ENCODE measurements around the gene LAMA3.
"Not testable (repeated sequence)": the region's sequence is repeated elsewhere in the genome, so short reads cannot be mapped to it uniquely, and the experiment has no call there.

Gene LAMA3

GRCh38 chr18:23732439-23732838 lies 43.2 kb downstream of the LAMA3 start:
- DNase-seq = no peak

- DNase-seq = not testable (repeated sequence)
These were observed 44.0 kb downstream of the LAMA3 start for GRCh38 chr18:23733265-23733664.

DNA sequence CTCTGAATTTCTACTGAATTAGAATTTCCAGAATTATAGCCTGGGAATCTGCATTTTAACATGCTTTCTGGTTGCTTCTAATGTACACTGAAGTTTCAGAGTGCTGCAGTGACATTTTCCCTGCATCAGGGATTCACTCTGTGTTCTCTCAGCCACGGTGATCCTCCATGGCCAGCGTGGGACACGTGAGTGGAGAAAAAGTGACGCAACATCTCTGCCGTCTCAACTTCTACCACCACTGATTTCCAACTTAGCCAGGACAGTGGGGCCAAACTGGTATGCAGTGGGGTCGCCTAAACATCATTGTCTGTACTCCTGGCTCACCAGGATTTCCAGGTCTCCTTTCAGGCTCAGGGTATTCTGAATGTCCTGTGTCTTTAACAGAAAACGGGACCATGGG lies 44.6 kb downstream of the LAMA3 start:
- no peak for DNase-seq

DNA sequence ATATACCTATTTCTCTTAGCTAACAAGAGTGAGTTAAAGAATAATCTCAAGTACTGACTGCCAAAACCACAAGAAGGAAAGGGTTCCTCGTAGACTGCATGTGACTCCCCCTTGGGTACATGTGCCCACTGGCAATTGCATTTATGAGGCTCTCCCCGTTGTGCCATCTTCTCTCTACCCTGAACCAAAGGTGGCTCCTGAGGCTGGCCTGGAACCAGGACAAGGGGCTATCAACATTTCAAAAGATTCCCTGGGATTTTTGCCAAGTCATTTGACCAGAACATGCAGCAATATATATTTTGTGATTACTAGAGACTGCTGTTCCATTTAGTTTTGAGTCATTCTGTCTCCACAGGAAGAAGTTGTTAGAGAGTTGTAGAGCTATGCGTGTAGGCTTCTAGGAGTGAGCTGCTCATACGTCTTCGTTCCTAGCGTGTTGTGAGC lies 45.8 kb downstream of the LAMA3 start:
- DNase-seq = no peak

- no peak for DNase-seq
These were observed 48.3 kb downstream of the LAMA3 start for GRCh38 chr18:23737578-23737977.

- no peak for DNase-seq
These were observed 48.9 kb downstream of the LAMA3 start for GRCh38 chr18:23738151-23738550.

DNA sequence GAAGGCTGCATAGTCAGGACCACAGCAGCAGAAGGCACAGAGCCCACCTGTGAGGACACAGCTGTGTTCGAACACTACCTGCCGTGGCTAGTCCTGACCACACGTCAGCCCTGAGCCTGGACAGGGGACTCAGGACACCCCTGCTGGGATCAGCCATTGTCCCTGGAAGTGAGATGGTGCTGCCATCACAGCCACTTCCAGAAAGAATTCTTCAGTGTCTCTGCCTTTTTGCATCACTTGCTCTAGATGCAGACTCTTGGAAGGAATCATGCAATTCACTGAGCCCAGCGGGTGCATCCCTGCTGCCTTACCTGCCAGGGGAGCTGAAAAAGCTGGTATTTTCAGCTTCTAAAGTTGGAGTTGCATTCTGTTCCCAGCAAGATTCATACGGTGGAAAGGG lies 49.3 kb downstream of the LAMA3 start:
- no peak for DNase-seq

DNA sequence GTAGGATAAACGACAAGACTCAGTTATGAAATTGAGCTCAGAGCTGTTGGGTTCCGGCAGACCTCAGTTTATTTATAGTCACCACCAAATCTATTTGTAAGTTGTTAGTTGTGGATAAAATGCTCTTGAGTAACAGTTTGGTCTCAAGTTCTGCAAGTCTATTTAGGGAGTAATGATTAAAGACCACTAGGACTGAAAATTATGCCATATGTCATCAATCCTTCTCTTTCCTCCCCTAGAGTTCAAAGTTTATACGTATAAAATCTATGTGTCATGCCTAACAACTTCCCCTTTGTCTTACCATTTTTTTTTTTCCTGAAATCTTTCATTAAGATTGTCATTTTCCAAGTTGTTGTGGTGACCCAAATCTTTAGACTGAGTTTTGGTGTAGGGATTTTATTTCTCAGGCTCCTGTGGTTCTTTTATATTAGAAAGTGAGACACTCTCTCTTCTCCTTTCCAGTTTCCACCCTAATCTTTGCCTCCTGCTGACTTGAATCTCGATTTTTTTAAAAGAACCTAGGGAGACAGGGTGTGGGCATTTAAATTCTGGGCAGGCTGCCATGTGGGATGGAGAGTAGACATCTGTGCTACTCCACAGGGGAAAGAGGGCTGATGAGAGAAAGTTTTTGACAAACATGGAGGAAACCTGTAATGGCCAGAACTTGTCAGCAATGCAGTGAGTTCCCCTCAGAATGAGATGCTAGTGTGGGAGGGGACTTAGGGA lies 51.0 kb downstream of the LAMA3 start:
- DNase-seq = peak; percentile 61

GRCh38 chr18:23741967-23742366 lies 52.7 kb downstream of the LAMA3 start:
- DNase-seq = not testable (repeated sequence)

- no peak for DNase-seq
These were observed 54.6 kb downstream of the LAMA3 start for GRCh38 chr18:23743733-23744333.

DNA sequence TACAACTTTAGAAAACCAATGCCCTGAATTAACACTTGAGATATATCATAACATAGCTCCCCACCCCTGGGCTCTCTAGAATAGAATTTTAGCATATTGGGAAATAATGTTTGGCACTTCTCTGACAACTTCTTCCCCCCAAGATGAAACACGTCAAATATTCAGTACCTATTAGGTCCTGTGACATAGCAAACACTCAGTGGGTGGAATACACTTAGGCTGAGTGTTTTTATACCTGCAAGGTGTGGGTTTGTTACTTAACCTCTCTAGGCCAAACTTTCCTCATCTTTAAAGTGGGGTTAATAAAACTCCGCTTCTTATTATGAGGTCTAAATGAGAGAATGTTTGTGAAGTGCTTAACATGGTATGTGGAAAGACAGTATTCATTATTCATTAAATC lies 56.1 kb downstream of the LAMA3 start:
- no peak for DNase-seq

GRCh38 chr18:23746851-23747250 lies 57.6 kb downstream of the LAMA3 start:
- no peak for DNase-seq

DNA sequence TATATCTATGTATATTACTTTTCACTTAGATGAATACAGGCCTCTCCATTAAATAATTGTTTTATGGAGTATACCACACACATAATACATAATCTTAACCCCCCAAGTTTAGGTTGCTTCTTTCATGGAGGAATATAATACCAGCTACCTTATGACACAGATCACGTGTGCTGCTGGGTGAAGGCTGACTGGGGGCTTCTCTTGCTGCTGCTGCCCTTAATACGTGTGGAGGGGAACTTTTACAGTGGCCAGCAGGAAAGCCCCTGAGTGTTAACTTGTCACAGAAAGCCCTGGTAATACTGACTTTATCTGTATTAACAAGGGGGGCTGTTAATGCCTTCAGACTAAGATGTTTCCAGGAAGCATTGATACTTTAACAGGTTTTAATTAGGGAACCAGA lies 63.1 kb downstream of the LAMA3 start:
- no peak for DNase-seq

- no peak for DNase-seq
These were observed 63.5 kb downstream of the LAMA3 start for GRCh38 chr18:23752796-23753195.

DNA sequence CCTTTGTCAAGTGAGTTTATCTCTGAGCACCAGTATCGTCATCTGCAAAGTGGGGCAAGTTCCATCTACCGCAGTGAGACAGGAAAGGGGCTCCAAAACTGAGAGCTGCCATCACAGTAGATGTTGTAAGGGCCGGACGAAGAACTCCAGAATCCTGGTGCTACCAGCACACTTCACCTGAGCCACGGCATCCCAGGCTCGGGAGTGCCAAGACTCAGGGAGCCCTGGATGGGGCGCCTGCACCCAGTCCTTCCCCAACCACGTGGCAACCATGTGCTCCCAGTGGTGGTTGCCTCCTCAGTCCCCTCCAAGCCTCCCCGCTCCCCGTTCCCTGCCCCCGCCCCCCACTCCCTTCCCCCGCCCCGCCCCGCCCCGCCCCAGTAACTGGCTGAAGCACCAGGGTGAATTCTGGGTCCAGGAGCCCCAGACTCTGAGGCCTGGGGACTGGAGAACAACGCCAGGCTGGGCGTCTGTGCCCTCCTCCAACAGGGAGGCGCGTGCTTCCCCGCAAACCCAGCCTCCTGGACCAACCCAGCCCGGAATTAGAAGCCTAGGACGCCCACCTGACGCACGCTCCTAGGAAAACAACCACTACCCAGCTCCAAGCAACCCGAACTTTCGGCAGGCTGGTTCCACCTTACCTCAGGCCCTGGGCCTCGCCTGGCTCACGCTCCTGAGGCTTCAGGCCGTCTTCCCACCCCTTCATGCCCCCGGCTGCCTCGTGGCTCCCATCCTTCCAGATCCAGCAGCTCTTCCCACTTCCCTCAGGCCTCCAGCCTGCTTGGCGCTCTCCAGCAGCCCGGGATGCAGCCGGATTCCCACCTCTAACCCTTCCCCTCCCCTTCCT lies 67.6 kb downstream of the LAMA3 start:
- DNase-seq = no peak

DNA sequence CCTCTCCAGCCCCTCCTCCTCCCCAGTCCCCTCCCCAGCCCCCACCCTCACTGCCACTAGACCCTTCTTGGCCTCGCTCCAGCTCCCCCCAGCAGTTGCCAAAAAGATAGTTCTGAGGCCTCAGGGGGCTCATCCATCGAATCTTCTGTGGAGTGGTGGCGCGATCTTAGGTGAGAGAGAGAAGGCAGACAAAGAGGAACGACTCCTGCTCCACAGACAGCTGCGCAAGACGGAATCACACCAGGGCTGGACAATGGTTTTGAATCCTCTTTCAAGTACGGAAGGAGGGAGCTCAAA lies 68.1 kb downstream of the LAMA3 start:
- DNase-seq = no peak

DNA sequence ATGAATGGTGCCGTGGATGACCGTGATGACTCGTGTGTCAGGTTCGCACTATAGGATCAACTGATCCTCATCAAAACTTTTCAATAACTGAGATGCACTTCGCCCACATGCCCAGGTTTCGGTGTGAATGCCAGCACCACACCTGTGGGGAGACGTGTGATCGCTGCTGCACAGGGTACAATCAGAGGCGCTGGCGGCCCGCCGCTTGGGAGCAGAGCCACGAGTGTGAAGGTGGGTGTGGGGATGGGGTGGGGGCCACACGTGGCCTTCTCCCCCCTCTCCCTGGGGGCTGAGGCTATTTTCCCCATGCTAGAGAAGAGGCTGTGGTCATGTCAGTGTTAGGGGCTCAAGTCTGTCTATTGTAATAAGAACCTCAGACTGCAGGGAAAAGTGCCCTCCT lies 69.0 kb downstream of the LAMA3 start:
- no peak for DNase-seq

DNA sequence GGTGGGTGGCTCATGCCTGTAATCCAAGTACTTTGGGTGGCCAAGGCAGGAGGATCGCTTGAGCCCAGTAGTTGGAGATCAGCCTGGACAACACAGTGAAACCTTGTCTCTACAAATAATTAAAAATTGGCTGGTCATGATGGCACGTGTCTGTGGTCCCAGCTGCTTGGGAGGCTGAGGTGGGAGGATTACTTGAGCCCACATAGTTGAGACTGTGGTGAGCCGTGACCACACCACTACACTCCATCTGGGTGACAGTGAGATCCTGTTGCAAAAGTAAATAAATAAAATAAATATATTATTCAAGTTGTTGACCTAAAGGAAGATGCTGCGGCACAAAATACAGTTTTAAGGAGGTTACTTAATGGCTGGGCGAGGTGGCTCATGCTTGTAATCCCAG lies 72.7 kb downstream of the LAMA3 start:
- DNase-seq = no peak

- no peak for DNase-seq
These were observed 74.1 kb downstream of the LAMA3 start for GRCh38 chr18:23763343-23763742.

- no peak for DNase-seq
These were observed 76.7 kb downstream of the LAMA3 start for GRCh38 chr18:23765931-23766330.

GRCh38 chr18:23772327-23773024 lies 83.2 kb downstream of the LAMA3 start:
- no peak for DNase-seq

- DNase-seq = no peak
These were observed 87.1 kb downstream of the LAMA3 start for GRCh38 chr18:23776306-23776705.

DNA sequence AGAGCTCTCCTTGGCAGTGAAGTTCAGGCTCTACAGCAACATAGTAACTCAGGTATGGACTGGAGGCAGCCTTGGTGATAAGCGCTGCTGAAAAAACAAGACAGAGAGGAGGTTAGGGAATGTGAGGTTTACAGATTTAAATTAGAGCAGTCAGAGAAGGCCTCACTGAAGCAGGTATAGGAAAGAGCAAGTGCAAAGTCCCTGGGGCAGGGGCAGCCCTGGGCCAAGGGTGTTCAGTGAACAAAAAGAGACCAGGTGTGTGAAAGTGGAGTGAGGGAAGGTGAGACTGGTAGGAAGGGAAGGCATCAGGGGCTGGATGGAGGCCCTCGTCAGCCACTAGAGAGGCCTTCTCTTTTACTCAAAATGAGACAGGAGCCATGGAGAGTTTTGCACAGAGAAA lies 89.6 kb downstream of the LAMA3 start:
- no peak for DNase-seq
